ENCODE data around the gene ZYX.
"Not testable (repeated sequence)": the region's sequence is repeated elsewhere in the genome, so short reads cannot be mapped to it uniquely, and the experiment has no call there.

ZYX gene

GRCh38 chr7:143396625-143397556 is 15.7 kb downstream of the ZYX start:
- DNase-seq (ENCODE audit: low read depth): no peak

GRCh38 chr7:143397710-143398530 is 16.8 kb downstream of the ZYX start:
- DNase-seq (ENCODE audit: low read depth): no peak

GRCh38 chr7:143398616-143399015 is 17.5 kb downstream of the ZYX start:
- no peak for DNase-seq (ENCODE audit: low read depth)

GRCh38 chr7:143399151-143399550 is 18.0 kb downstream of the ZYX start:
- no peak for DNase-seq (ENCODE audit: low read depth)

GRCh38 chr7:143399642-143400041 is 18.5 kb downstream of the ZYX start:
- no peak for DNase-seq (ENCODE audit: low read depth)

GRCh38 chr7:143401265-143401664 is 20.1 kb downstream of the ZYX start:
- DNase-seq (ENCODE audit: low read depth): no peak

- not testable (repeated sequence) for DNase-seq (ENCODE audit: low read depth)
Observed at GRCh38 chr7:143402233-143402632, 21.1 kb downstream of the ZYX start.

- no peak for DNase-seq (ENCODE audit: low read depth)
Observed at GRCh38 chr7:143405173-143406001, 24.2 kb downstream of the ZYX start.

- no peak for DNase-seq (ENCODE audit: low read depth)
Observed at GRCh38 chr7:143406002-143406357, 24.8 kb downstream of the ZYX start.

- DNase-seq (ENCODE audit: low read depth): no peak
Observed at GRCh38 chr7:143407287-143408251, 26.4 kb downstream of the ZYX start.

- no peak for DNase-seq (ENCODE audit: low read depth)
Observed at GRCh38 chr7:143408252-143408685, 27.1 kb downstream of the ZYX start.

GRCh38 chr7:143408686-143409561 is 27.8 kb downstream of the ZYX start, which contains the start of gene EPHA1:
Gene EPHA1 (minus strand): TSS chr7:143408856. CDS start chr7:143408805, 51 bp downstream.
- no peak for DNase-seq (ENCODE audit: low read depth)

GRCh38 chr7:143410521-143411004 is 29.4 kb downstream of the ZYX start:
- no peak for DNase-seq (ENCODE audit: low read depth)

GRCh38 chr7:143411976-143412708 is 31.0 kb downstream of the ZYX start:
- no peak for DNase-seq (ENCODE audit: low read depth)

- DNase-seq (ENCODE audit: low read depth): no peak
Observed at GRCh38 chr7:143413123-143413522, 32.0 kb downstream of the ZYX start.

GRCh38 chr7:143415209-143415608 is 34.1 kb downstream of the ZYX start:
- not testable (repeated sequence) for DNase-seq (ENCODE audit: low read depth)

GRCh38 chr7:143415742-143416397 is 34.7 kb downstream of the ZYX start:
- DNase-seq (ENCODE audit: low read depth): no peak

- no peak for DNase-seq (ENCODE audit: low read depth)
Observed at GRCh38 chr7:143416565-143417149, 35.5 kb downstream of the ZYX start.

Data from fibroblast of the conjunctiva (primary cell).